K562 (cell line): ENCODE results near the gene CAMK2G. TPM values are rescaled to one million over a fixed set of nuclear protein-coding genes. Genes with fewer than 3 reads are reported as not detected.

Experiments
- BHLHE40 ChIP-seq: IDR thresholded peaks from 2 replicates; pipeline ENCODE4 v1.6.1; 2011; ENCODE audit warnings: low read length, improper control_type of control experiment
- DIDO1 ChIP-seq: fragments of 450-650 bp; IDR thresholded peaks from 2 replicates; pipeline ENCODE4 v1.6.1; 2016; ENCODE audit warnings: low read depth, missing biosample characterization, missing genetic modification characterization
- DNMT1 ChIP-seq: fragments of 450-650 bp; IDR thresholded peaks from 2 replicates; pipeline ENCODE4 v1.6.1; 2016; ENCODE audit warnings: antibody characterized with exemption, mild to moderate bottlenecking
- ELF2 ChIP-seq: fragments of 250-450 bp; sonication (Bioruptor Pico); IDR thresholded peaks from 2 replicates; pipeline ENCODE4 v1.5.0; 2021; ENCODE audit warnings: mild to moderate bottlenecking
- FOSL1 ChIP-seq: fragments of 200-800 bp; sonication (Bioruptor generic); conservative IDR thresholded peaks from 2 replicates; pipeline ENCODE4 v1.6.1; 2016; ENCODE audit warnings: missing genetic modification characterization, missing compliant biosample characterization
- GTF2E2 ChIP-seq: fragments of 200-800 bp; sonication (Bioruptor generic); IDR thresholded peaks from 2 replicates; pipeline ENCODE4 v1.6.1; 2016; ENCODE audit warnings: missing genetic modification characterization, missing compliant biosample characterization
- JUND ChIP-seq, 2 experiments: IDR thresholded peaks; 2 replicates in 1 of 2; 3 replicates in 1 of 2; pipeline ENCODE4 v1.6.1; 2011; ENCODE audit warnings: borderline replicate concordance in 2 of 2, low read depth in 2 of 2, low read length in 2 of 2, improper control_type of control experiment in 1 of 2, missing biosample characterization in 1 of 2, missing genetic modification characterization in 1 of 2, missing genetic modification reagents in 1 of 2
- KLF1 ChIP-seq: fragments of 450-650 bp; IDR thresholded peaks from 2 replicates; pipeline ENCODE4 v1.6.1; 2016; ENCODE audit warnings: missing genetic modification characterization, missing compliant biosample characterization
- SMAD1 ChIP-seq: fragments of 150-350 bp; IDR thresholded peaks from 2 replicates; pipeline ENCODE4 v1.6.1; 2014; ENCODE audit warnings: low read length, low read depth; ENCODE audit not compliant: partially characterized antibody
- ZC3H11A ChIP-seq: IDR thresholded peaks from 2 replicates; pipeline ENCODE4 v1.6.1; 2012; ENCODE audit warnings: low read depth, low read length, improper control_type of control experiment
- ZNF121 ChIP-seq: sonication (generic); formaldehyde crosslinking; conservative IDR thresholded peaks from 2 replicates; pipeline ENCODE4 v1.8.0; 2022; ENCODE audit warnings: missing genetic modification reagents
- ZNF197 ChIP-seq: fragments of 200-800 bp; sonication (Bioruptor generic); IDR thresholded peaks from 2 replicates; pipeline ENCODE4 v1.6.1; 2016; ENCODE audit warnings: low read depth, missing genetic modification characterization, missing compliant biosample characterization
- polyA plus RNA-seq, 8 experiments: library from polyadenylated mRNA; depleted of rRNA in 4 of 8; stranded (reverse) in 5 of 8; unstranded in 3 of 8; fragments of >200 nt; fragmentation: Nextera tagmentation in 2 of 8; fragmentation: Illumina TruSeq in 1 of 8; extraction: Ambion mirVana in 2 of 8; extraction: Trizol in 1 of 8; gene quantifications; 2 replicates each; pipeline versions ENCODE4 v1.2.1 to v1.2.3, GENCODE V29; 2011 to 2014; ENCODE audit warnings: inconsistent platforms in 1 of 8, missing spikeins in 1 of 8
- total RNA-seq, 7 experiments: library from RNA; depleted of rRNA in 6 of 7; stranded (reverse); fragments of >200 nt in 6 of 7; fragmentation: Illumina TruSeq in 2 of 7; extraction: Trizol in 2 of 7; gene quantifications; 2 replicates each; pipeline versions ENCODE4 v1.2.1 to v1.2.3, GENCODE V29; 2011 to 2021; ENCODE audit warnings: low replicate concordance in 1 of 7
- TF ChIP-seq, protein P1 (sequence below), 3 experiments: fragments of 200-800 bp in 1 of 3; fragments of 250-450 bp in 1 of 3; fragments of 450-650 bp in 1 of 3; sonication (Bioruptor Pico) in 1 of 3; sonication (Bioruptor generic) in 1 of 3; formaldehyde crosslinking in 1 of 3; IDR thresholded peaks; 2 replicates each; pipeline versions ENCODE4 v1.6.1 to v1.8.0; 2016 to 2022; ENCODE audit warnings: mild to moderate bottlenecking in 2 of 3, missing genetic modification characterization in 2 of 3, missing compliant biosample characterization in 1 of 3, moderate library complexity in 1 of 3
- TF ChIP-seq, protein P2 (sequence below): fragments of 450-650 bp; IDR thresholded peaks from 2 replicates; pipeline ENCODE4 v1.6.1; 2016; ENCODE audit warnings: low read depth
- TF ChIP-seq, protein P3 (sequence below): fragments of 250-450 bp; sonication (Bioruptor Pico); IDR thresholded peaks from 2 replicates; pipeline ENCODE4 v1.9.0; 2021; ENCODE audit warnings: mild to moderate bottlenecking

Gene CAMK2G
- total and polyA plus RNA-seq, 9 of the 15 experiments (the other 6 are each of a cell fraction or from before 2014, with no cell fraction given): 9.0 to 37.9 (median 32.6) TPM

DNA sequence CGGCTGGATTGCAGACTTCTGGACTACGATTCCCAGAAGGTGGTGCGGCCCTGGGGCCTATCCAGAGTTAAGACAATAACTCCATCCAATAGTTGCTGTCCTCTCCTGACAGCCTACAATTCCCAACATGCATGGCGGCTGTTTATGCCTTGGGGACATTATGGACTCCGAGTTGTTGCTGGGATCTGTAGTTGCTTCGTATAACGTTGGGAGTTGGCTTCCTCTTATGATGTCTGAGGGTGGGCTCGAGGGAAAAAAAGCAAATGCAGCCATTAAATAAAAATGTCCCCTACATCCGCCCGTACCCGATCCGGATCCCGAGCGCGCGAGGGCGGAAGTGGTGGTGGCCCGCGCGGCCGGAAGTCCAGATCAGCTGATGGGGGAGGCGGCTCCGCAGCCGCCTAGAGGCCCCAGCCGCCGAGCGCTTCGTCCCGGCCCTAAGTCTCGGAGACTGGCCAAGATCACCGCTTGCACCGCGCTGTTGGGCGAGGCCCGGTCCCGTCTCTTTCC is 89.1 kb downstream of the CAMK2G start, which contains the start of gene ZSWIM8 (continued):
- TF ChIP-seq, protein P1, sequence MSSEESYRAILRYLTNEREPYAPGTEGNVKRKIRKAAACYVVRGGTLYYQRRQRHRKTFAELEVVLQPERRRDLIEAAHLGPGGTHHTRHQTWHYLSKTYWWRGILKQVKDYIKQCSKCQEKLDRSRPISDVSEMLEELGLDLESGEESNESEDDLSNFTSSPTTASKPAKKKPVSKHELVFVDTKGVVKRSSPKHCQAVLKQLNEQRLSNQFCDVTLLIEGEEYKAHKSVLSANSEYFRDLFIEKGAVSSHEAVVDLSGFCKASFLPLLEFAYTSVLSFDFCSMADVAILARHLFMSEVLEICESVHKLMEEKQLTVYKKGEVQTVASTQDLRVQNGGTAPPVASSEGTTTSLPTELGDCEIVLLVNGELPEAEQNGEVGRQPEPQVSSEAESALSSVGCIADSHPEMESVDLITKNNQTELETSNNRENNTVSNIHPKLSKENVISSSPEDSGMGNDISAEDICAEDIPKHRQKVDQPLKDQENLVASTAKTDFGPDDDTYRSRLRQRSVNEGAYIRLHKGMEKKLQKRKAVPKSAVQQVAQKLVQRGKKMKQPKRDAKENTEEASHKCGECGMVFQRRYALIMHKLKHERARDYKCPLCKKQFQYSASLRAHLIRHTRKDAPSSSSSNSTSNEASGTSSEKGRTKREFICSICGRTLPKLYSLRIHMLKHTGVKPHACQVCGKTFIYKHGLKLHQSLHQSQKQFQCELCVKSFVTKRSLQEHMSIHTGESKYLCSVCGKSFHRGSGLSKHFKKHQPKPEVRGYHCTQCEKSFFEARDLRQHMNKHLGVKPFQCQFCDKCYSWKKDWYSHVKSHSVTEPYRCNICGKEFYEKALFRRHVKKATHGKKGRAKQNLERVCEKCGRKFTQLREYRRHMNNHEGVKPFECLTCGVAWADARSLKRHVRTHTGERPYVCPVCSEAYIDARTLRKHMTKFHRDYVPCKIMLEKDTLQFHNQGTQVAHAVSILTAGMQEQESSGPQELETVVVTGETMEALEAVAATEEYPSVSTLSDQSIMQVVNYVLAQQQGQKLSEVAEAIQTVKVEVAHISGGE (CRISPR knock-in tag; IDR thresholded peaks at IDR 0.05): peak in 2 of 3 experiments; percentile 49 to 93; a peak in 3 of 6 replicates
- 0 out of 2 replicates have a peak, but pooled peaks have one; percentile 18 for TF ChIP-seq ZC3H11A
- TF ChIP-seq SMAD1: peak; percentile 53
- no peak for TF ChIP-seq ZNF121 (CRISPR knock-in tag)
- peak; percentile 92 for TF ChIP-seq DIDO1
- peak; percentile 43; the same call in 1 of the 2 replicates for TF ChIP-seq FOSL1 (tag)
- TF ChIP-seq, protein P2, sequence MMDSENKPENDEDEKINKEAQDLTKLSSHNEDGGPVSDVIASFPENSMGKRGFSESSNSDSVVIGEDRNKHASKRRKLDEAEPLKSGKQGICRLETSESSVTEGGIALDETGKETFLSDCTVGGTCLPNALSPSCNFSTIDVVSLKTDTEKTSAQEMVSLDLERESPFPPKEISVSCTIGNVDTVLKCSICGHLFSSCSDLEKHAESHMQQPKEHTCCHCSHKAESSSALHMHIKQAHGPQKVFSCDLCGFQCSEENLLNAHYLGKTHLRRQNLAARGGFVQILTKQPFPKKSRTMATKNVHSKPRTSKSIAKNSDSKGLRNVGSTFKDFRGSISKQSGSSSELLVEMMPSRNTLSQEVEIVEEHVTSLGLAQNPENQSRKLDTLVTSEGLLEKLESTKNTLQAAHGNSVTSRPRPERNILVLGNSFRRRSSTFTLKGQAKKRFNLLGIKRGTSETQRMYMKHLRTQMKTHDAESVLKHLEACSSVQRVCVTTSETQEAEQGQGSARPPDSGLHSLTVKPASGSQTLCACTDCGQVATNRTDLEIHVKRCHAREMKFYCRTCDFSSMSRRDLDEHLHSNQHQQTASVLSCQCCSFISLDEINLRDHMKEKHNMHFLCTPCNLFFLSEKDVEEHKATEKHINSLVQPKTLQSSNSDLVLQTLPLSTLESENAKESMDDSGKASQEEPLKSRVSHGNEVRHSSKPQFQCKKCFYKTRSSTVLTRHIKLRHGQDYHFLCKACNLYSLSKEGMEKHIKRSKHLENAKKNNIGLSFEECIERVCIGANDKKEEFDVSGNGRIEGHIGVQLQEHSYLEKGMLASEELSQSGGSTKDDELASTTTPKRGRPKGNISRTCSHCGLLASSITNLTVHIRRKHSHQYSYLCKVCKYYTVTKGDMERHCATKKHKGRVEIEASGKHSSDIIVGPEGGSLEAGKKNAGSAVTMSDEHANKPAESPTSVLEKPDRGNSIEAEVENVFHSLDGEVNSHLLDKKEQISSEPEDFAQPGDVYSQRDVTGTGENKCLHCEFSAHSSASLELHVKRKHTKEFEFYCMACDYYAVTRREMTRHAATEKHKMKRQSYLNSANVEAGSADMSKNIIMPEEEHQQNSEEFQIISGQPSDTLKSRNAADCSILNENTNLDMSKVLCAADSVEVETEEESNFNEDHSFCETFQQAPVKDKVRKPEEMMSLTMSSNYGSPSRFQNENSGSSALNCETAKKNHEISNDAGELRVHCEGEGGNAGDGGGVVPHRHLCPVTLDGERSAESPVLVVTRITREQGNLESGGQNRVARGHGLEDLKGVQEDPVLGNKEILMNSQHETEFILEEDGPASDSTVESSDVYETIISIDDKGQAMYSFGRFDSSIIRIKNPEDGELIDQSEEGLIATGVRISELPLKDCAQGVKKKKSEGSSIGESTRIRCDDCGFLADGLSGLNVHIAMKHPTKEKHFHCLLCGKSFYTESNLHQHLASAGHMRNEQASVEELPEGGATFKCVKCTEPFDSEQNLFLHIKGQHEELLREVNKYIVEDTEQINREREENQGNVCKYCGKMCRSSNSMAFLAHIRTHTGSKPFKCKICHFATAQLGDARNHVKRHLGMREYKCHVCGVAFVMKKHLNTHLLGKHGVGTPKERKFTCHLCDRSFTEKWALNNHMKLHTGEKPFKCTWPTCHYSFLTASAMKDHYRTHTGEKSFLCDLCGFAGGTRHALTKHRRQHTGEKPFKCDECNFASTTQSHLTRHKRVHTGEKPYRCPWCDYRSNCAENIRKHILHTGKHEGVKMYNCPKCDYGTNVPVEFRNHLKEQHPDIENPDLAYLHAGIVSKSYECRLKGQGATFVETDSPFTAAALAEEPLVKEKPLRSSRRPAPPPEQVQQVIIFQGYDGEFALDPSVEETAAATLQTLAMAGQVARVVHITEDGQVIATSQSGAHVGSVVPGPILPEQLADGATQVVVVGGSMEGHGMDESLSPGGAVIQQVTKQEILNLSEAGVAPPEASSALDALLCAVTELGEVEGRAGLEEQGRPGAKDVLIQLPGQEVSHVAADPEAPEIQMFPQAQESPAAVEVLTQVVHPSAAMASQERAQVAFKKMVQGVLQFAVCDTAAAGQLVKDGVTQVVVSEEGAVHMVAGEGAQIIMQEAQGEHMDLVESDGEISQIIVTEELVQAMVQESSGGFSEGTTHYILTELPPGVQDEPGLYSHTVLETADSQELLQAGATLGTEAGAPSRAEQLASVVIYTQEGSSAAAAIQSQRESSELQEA: peak; percentile 91
- peak; percentile 88; the same call in 1 of the 2 replicates for TF ChIP-seq GTF2E2 (tag)
- TF ChIP-seq, protein P3, sequence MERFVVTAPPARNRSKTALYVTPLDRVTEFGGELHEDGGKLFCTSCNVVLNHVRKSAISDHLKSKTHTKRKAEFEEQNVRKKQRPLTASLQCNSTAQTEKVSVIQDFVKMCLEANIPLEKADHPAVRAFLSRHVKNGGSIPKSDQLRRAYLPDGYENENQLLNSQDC (CRISPR knock-in tag): peak; percentile 37; the same call in 1 of the 2 replicates
- TF ChIP-seq ZNF197: peak; percentile 85; the same call in 1 of the 2 replicates
- peak; percentile 21; the same call in 1 of the 2 replicates for TF ChIP-seq JUND (IDR thresholded peaks at IDR 0.05; ENCODE audit: borderline replicate concordance, low read depth, low read length)
- TF ChIP-seq JUND (tag; IDR thresholded peaks at IDR 0.05; ENCODE audit: borderline replicate concordance, low read depth, low read length): peak; percentile 29; the same call in 1 of the 3 replicates
- TF ChIP-seq ELF2: peak; percentile 88
- 0 out of 2 replicates have a peak, but pooled peaks have one; percentile 28 for TF ChIP-seq KLF1 (tag)
- TF ChIP-seq DNMT1: no peak
- TF ChIP-seq BHLHE40: no peak
